RWPE2 (cell line): Measurements from ENCODE around the gene FMNL2.

Source experiments
- ATAC-seq: fragments of 200-7000 bp; cut with Tn5 transposase; 3 replicates; pipeline ENCODE4 v1.9.1; 2021; ENCODE audit warnings: low read depth
- DNase-seq: peaks from one replicate; pipeline ENCODE4 v3.0.0-alpha.2; 2020; ENCODE audit warnings: low spot score
- H3K27ac ChIP-seq: fragments of 450-650 bp; 2 replicates; pipeline ENCODE4 v1.5.1; 2017; ENCODE audit warnings: mild to moderate bottlenecking; ENCODE audit not compliant: poor library complexity, severe bottlenecking
- H3K27me3 ChIP-seq: fragments of 250-450 bp; sonication (Bioruptor Pico); 2 replicates; pipeline ENCODE4 v1.5.1; 2021; ENCODE audit warnings: mild to moderate bottlenecking, moderate library complexity; ENCODE audit not compliant: insufficient read depth, poor library complexity, severe bottlenecking
- H3K36me3 ChIP-seq: fragments of 250-450 bp; sonication (Bioruptor Pico); 2 replicates; pipeline ENCODE4 v1.5.1; 2020; ENCODE audit warnings: low read depth, mild to moderate bottlenecking, moderate library complexity
- H3K4me1 ChIP-seq: fragments of 250-450 bp; sonication (Bioruptor Pico); 2 replicates; pipeline ENCODE4 v1.5.1; 2021; ENCODE audit warnings: mild to moderate bottlenecking, moderate library complexity; ENCODE audit not compliant: insufficient read depth, poor library complexity, severe bottlenecking
- H3K4me3 ChIP-seq: fragments of 250-450 bp; sonication (Bioruptor Pico); 2 replicates; pipeline ENCODE4 v1.5.1; 2021; ENCODE audit warnings: mild to moderate bottlenecking, moderate library complexity; ENCODE audit not compliant: severe bottlenecking
- H3K9me3 ChIP-seq: fragments of 250-450 bp; sonication (Bioruptor Pico); 2 replicates; pipeline ENCODE4 v1.5.1; 2021; ENCODE audit warnings: mild to moderate bottlenecking, moderate library complexity; ENCODE audit not compliant: severe bottlenecking
- TF ChIP-seq, protein P1 (sequence below): fragments of 450-650 bp; IDR thresholded peaks from one replicate; pipeline ENCODE4 v1.5.1; 2017; ENCODE audit warnings: mild to moderate bottlenecking, moderate library complexity; ENCODE audit not compliant: poor library complexity, severe bottlenecking

FMNL2 gene

DNA sequence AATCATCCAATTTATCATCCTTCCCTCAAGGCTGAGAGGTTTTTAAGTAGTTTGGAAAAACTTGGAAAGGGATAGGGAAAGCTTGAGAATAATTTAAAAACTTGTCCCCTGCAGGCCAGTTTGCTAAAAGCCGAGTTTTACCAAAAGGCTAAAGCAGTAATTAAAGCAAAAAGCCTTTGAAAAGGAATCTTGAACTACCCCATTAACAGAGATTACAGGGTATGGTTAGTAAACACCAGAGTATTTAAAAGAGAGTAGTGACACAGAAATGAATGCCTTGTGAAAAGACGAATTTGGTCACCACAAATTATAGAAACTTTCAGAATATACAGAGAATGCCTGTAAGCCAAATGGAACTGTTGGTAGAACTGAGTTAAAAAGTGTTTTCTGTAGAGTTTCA is 85.0 kb downstream of the FMNL2 start:
- TF ChIP-seq, protein P1, sequence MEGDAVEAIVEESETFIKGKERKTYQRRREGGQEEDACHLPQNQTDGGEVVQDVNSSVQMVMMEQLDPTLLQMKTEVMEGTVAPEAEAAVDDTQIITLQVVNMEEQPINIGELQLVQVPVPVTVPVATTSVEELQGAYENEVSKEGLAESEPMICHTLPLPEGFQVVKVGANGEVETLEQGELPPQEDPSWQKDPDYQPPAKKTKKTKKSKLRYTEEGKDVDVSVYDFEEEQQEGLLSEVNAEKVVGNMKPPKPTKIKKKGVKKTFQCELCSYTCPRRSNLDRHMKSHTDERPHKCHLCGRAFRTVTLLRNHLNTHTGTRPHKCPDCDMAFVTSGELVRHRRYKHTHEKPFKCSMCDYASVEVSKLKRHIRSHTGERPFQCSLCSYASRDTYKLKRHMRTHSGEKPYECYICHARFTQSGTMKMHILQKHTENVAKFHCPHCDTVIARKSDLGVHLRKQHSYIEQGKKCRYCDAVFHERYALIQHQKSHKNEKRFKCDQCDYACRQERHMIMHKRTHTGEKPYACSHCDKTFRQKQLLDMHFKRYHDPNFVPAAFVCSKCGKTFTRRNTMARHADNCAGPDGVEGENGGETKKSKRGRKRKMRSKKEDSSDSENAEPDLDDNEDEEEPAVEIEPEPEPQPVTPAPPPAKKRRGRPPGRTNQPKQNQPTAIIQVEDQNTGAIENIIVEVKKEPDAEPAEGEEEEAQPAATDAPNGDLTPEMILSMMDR, result no peak
- H3K27ac ChIP-seq, result peak overlapping the region; percentile 95

DNA sequence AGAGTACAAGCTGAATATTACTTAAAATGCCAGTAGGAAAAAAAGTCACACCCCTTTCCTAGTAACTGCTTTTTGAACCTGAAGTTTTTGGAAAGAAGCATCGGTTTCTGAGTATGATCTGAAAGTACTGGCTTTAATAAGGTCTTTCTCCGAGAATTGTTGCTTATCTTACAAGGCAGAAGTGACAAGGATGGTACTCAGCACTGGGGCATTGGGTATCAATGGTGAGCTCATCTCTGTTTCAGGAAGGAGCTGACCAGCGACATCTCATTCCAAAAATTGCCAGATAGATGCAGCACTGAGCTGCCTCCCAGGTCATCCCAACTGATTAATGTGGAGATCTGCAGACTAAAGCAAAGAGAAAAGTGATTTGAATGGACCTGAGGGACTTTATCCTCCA is 85.4 kb downstream of the FMNL2 start:
- Histone ChIP-seq H3K27me3 (no peaks in the 10 kb centered on the region), H3K4me3 (no peak overlapping the region), H3K36me3 (no peaks in the 10 kb centered on the region), H3K27ac (peak overlapping the region; percentile 95), H3K4me1 (peaks cover 30% of the 10 kb centered on the region), H3K9me3 (no peaks in the 10 kb centered on the region)
- no peak for ATAC-seq
- TF ChIP-seq, protein P1, result no peak
- no peak for DNase-seq

More for the DNA sequence above, 85.0 kb downstream of the FMNL2 start:
- Histone ChIP-seq H3K4me1 (peaks cover 34% of the 10 kb centered on the region), H3K27me3 (no peaks in the 10 kb centered on the region), H3K9me3 (no peaks in the 10 kb centered on the region), H3K4me3 (no peak overlapping the region), H3K36me3 (no peaks in the 10 kb centered on the region)
- ATAC-seq, result no peak
- DNase-seq, result no peak

DNA sequence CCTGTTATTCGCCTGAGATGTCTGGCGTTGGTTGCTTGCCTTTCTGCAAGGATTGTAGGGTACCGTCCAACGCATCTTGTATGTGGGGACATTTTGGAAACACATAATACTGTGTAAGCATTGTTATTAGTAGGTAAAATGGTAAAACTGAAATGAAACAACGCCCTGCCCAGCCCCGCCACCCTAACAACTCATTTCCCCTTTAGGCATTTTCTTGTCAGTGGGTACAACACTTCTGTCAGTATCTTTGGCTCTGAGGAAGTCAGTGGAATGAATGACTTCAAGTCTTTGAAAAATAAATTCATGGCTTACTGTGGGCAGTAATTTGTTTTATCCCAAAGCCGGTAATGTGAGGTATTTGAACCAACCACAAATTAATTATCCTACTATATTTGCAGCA is 86.0 kb downstream of the FMNL2 start:
- ATAC-seq (no peak), DNase-seq (no peak)
- Histone ChIP-seq H3K27me3 (no peaks in the 10 kb centered on the region), H3K36me3 (no peaks in the 10 kb centered on the region), H3K27ac (peak overlapping the region; percentile 95), H3K9me3 (no peaks in the 10 kb centered on the region), H3K4me1 (peaks cover 25% of the 10 kb centered on the region), H3K4me3 (no peak overlapping the region)
- TF ChIP-seq, protein P1, result no peak

DNA sequence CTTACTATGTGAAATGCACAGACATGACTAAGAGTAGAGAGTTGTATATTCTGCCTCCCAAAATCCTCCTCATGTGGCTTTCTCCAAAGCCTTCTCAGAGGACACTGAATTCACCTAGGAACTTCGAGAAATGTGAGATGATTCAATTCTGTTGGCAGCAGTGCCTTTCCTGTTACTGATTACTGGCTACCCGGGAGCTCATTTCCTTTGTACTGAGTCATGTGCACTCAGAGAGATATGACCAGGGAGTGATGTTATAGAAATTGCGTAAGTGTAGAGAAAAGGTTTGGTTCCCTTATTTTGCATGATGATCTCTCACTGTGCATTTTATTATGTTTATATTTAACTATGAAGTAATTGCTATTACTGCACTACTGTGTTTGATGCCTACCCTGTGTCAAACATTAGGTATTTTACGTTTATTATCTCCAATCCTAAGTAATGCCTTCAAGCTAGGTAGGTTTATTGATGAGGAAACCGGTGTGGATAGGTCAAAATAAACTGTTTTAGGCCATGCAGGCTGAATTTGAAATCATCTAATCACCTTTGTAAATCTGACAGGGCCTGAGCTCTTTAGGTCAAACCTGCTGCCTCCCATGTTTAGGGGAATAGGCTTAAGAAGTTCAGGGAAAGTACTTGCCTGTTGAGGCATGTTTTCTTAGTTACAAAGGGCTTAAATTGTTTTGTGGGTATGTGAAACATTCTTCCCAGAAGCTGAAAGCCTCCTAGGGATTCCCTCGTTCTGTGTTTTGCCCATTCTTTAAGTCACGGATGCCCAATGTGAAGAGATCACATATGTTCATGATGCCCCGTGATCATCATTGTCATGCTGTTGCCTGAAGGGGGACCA is 86.8 kb downstream of the FMNL2 start:
- Histone ChIP-seq H3K4me1 (peaks cover 31% of the 10 kb centered on the region), H3K27ac (peak overlapping the region; percentile 95), H3K27me3 (no peaks in the 10 kb centered on the region), H3K4me3 (no peak overlapping the region), H3K9me3 (no peaks in the 10 kb centered on the region), H3K36me3 (no peaks in the 10 kb centered on the region)
- TF ChIP-seq, protein P1, result no peak
- DNase-seq, result peak; percentile 66
- ATAC-seq, result peak; percentile 95

DNA sequence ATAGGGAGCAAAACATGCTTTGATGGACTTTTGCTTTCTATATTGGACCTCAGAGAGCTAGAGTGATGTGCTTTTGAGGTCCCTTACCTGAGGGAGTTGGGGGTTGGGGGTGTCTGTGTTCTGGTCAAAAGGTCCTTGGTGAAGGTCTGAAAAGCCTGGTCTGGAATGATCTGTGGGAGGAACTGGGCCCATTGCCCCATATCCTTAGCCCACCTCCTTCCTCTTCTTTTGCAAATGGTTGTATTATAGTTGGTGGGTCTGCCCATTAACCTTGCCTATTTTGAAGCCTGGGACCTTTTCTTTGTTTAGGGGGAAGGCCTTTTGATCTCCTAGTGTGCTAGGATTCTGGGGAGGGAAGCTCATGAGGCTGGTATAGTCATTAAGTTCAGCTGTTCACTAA is 88.7 kb downstream of the FMNL2 start:
- ATAC-seq, result no peak
- peaks cover 48% of the 10 kb centered on the region for H3K4me1 ChIP-seq
- H3K27me3 ChIP-seq, result no peaks in the 10 kb centered on the region
- TF ChIP-seq, protein P1, result no peak
- no peak for DNase-seq
- no peak overlapping the region for H3K4me3 ChIP-seq
- peak overlapping the region; percentile 95 for H3K27ac ChIP-seq
- H3K9me3 ChIP-seq, result no peaks in the 10 kb centered on the region
- H3K36me3 ChIP-seq, result no peaks in the 10 kb centered on the region
